ENCODE data around the gene AGTPBP1. TPM values are rescaled to one million over a fixed set of nuclear protein-coding genes. Genes with fewer than 3 reads are reported as not detected.

The AGTPBP1 gene
- total and polyA plus RNA-seq, 9 of the 15 experiments (the other 6 are each of a cell fraction or from before 2014, with no cell fraction given): 1.4 to 7.9 (median 4.6) TPM

GRCh38 chr9:85603936-85604335, 137.8 kb downstream of the AGTPBP1 start:
- intact Hi-C loops (cut with micrococcal nuclease): no loop called here
- ChIA-PET POLR2A (no interaction called here), CTCF (ENCODE audit: low intra/inter-chr PET ratio) (no interaction called here)
- no peaks in the 10 kb centered on the region for H3K4me1 ChIP-seq (replicated peaks in 1 of 2; ENCODE audit: control insufficient read depth in 2 of 2, insufficient read depth in 2 of 2, low read length in 2 of 2)
- no peak for DNase-seq (ENCODE audit: extremely low read depth in 1 of 4, low spot score in 3 of 4)
- no peak overlapping the region for H3K27ac ChIP-seq (ENCODE audit: extremely low read depth, low read depth, low read length)
- H3K36me3 ChIP-seq (ENCODE audit: control insufficient read depth, insufficient read depth, low read length): no peaks in the 10 kb centered on the region
- in situ Hi-C loops (cut with MboI): no loop called here
- no peak overlapping the region for H3K4me3 ChIP-seq
- no peaks in the 10 kb centered on the region for H3K79me2 ChIP-seq (ENCODE audit: control insufficient read depth, insufficient read depth, low read length)
- H2AFZ ChIP-seq (ENCODE audit: low read depth, low read length): no peak overlapping the region
- no peak overlapping the region for H3K4me2 ChIP-seq (ENCODE audit: insufficient read depth, low read length)
- no peaks in the 10 kb centered on the region for H3K9me1 ChIP-seq (ENCODE audit: control insufficient read depth, insufficient read depth, low read length)
- H3K9me3 ChIP-seq (replicated peaks; ENCODE audit: control insufficient read depth, insufficient read depth, low read depth, low read length): no peaks in the 10 kb centered on the region
- BruUV-seq (replicated peaks): no TSS peak
- TF ChIP-seq HMG20A (CRISPR knock-in tag; conservative IDR thresholded peaks at IDR 0.05) (no peak), IRF1 (CRISPR knock-in tag; IDR thresholded peaks at IDR 0.05; ENCODE audit: borderline replicate concordance) (no peak), RAD51 (IDR thresholded peaks at IDR 0.05; ENCODE audit: borderline replicate concordance, low read depth) (no peak), HBP1 (CRISPR knock-in tag; IDR thresholded peaks at IDR 0.05) (no peak), RBFOX2 (IDR thresholded peaks at IDR 0.05; ENCODE audit: low read depth, low read length) (no peak), FOXP4 (CRISPR knock-in tag; IDR thresholded peaks at IDR 0.05; ENCODE audit: borderline replicate concordance) (no peak), ZNF217 (CRISPR knock-in tag; IDR thresholded peaks at IDR 0.05) (no peak), MAFK (IDR thresholded peaks at IDR 0.05; ENCODE audit: low read length) (no peak), SRSF1 (IDR thresholded peaks at IDR 0.05; ENCODE audit: low read depth, low read length) (no peak)
- no peak overlapping the region for H3K9ac ChIP-seq (ENCODE audit: insufficient read depth in 1 of 2, low read depth in 2 of 2, low read length in 2 of 2)
- no peaks in the 10 kb centered on the region for H4K20me1 ChIP-seq (replicated peaks; ENCODE audit: control insufficient read depth, insufficient read depth, low read length)
- no peak for ATAC-seq
- FAIRE-seq: no peak
- WGBS (ENCODE audit: insufficient coverage, low coverage, missing lambda C conversion rate): 19% methylated on average over 2 of the region's 3 CpGs
- H3K27me3 ChIP-seq (ENCODE audit: control insufficient read depth in 2 of 2, insufficient read depth in 2 of 2, low read length in 2 of 2): no peaks in the 10 kb centered on the region

All from K562 (cell line).